PC-9 (cell line): Measurements from ENCODE around the gene LCN6. TPM values are rescaled to one million over a fixed set of nuclear protein-coding genes. Genes with fewer than 3 reads are reported as not detected.
"Not testable (repeated sequence)": the region's sequence is repeated elsewhere in the genome, so short reads cannot be mapped to it uniquely, and the experiment has no call there.

Source experiments
- BruUV-seq: library from RNA; stranded (reverse); fragments of 400-500 nt; replicated peaks from 2 replicates; lab custom pipeline; 2021; lab: Mats Ljungman, UMichigan
- CTCF ChIA-PET: fragments of 300-600 bp; sonication (Branson Sonifier 250); formaldehyde crosslinking; loops from one replicate; lab custom pipeline; 2022; ENCODE audit warnings: antibody characterized with exemption; lab: Charles Lee
- POLR2A ChIA-PET: fragments of 300-600 bp; sonication (Branson Sonifier 250); formaldehyde crosslinking; loops from one replicate; lab custom pipeline; 2022; ENCODE audit warnings: antibody characterized with exemption; ENCODE audit not compliant: unreplicated experiment; lab: Charles Lee
- DNase-seq, 2 experiments: peaks; one replicate each; pipeline versions ENCODE4 v3.0.0 to v3.0.0-alpha.2; 2015 to 2022; ENCODE audit warnings: mixed read lengths in 1 of 2
- H2AFZ ChIP-seq: fragments of 200-600 bp; sonication (generic); 2 replicates; pipeline ENCODE4 v1.8.1; 2017; ENCODE audit warnings: antibody characterized with exemption
- H3F3A ChIP-seq: fragments of 200-600 bp; sonication (generic); 2 replicates; pipeline ENCODE4 v1.8.1; 2017; ENCODE audit warnings: antibody characterized with exemption, mild to moderate bottlenecking, low read depth; ENCODE audit not compliant: insufficient read depth
- H3K27ac ChIP-seq: fragments of 200-600 bp; sonication (generic); 2 replicates; pipeline ENCODE4 v1.6.1; 2016; ENCODE audit warnings: mixed run types
- H3K27me3 ChIP-seq: fragments of 200-600 bp; sonication (generic); 2 replicates; pipeline ENCODE4 v1.6.1; 2016; ENCODE audit warnings: low read depth, mixed run types; ENCODE audit not compliant: insufficient read depth
- H3K36me3 ChIP-seq: fragments of 200-600 bp; sonication (generic); 2 replicates; pipeline ENCODE4 v1.6.1; 2016; ENCODE audit warnings: low read depth, mixed run types
- H3K4me1 ChIP-seq: fragments of 200-600 bp; sonication (generic); replicated peaks from 2 replicates; pipeline ENCODE4 v1.6.1; 2016; ENCODE audit warnings: mixed run types; ENCODE audit not compliant: insufficient read depth
- H3K4me2 ChIP-seq: fragments of 200-600 bp; sonication (generic); 2 replicates; pipeline ENCODE4 v1.6.1; 2017; ENCODE audit warnings: mixed run types
- H3K4me3 ChIP-seq: fragments of 200-600 bp; sonication (generic); 2 replicates; pipeline ENCODE4 v1.6.1; 2016; ENCODE audit warnings: mixed run types
- H3K79me2 ChIP-seq: fragments of 200-600 bp; sonication (generic); 2 replicates; pipeline ENCODE4 v1.6.1; 2017; ENCODE audit warnings: low read depth, mixed run types
- H3K9me2 ChIP-seq: fragments of 200-600 bp; sonication (generic); 2 replicates; pipeline ENCODE4 v1.8.1; 2017; ENCODE audit warnings: mild to moderate bottlenecking; ENCODE audit not compliant: insufficient read depth
- H3K9me3 ChIP-seq: fragments of 200-600 bp; sonication (generic); 2 replicates; pipeline ENCODE4 v1.8.1; 2016; ENCODE audit warnings: low read depth; ENCODE audit not compliant: insufficient read depth
- H4K20me1 ChIP-seq: fragments of 200-600 bp; sonication (generic); 2 replicates; pipeline ENCODE4 v1.8.1; 2017; ENCODE audit not compliant: insufficient read depth
- EZH2 ChIP-seq: fragments of 200-600 bp; sonication (generic); IDR thresholded peaks from 2 replicates; pipeline ENCODE4 v1.8.0; 2017; ENCODE audit warnings: antibody characterized with exemption, low read depth
- intact Hi-C: fragments of 100-400 bp; cut with micrococcal nuclease; formaldehyde crosslinking; loops from one replicate; pipeline ENCODE4 v1.10.0; 2022; ENCODE audit not compliant: unreplicated experiment
- total RNA-seq: library from RNA; stranded (reverse); gene quantifications from 2 replicates; pipeline ENCODE4 v1.2.3, GENCODE V29; 2021
- TF ChIP-seq, protein P1 (sequence below): fragments of 200-600 bp; sonication (generic); conservative IDR thresholded peaks from 2 replicates; pipeline ENCODE4 v1.6.1; 2017; ENCODE audit warnings: mixed run types, antibody characterized with exemption, mild to moderate bottlenecking, moderate library complexity

Gene LCN6
- total RNA-seq, 1 experiment from 2014 or later, result not detected

DNA sequence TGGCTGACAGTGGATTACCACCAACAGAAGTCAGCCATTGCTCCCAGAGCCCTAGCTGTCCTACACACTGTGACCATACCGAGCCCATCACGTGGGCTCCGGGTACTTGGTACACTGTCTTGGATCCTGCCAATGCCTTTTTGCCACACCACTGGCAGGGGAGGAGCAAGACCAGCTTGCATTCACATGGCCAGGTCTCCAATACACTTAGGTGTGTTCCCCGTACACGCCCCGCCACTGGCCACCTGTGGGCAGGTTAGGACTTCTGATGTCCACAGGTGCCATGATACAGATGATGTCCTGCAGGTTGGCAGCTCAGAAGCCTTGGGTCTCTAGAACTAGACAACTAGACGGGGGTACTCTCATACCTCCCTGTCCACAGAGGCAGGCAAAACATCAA is 41.3 kb downstream of the LCN6 start:
- ChIA-PET CTCF (no interaction called here), POLR2A (interaction anchor here (0.6 to 0.7 kb wide), 2 partner anchors 12 to 18 kb away, joined by 3 to 12 read pairs; no protein-coding TSS in a partner anchor)
- Histone ChIP-seq H3K27ac (no peak overlapping the region), H2AFZ (no peak overlapping the region), H3K9me3 (no peaks in the 10 kb centered on the region), H3K4me2 (no peak overlapping the region), H3F3A (peaks cover 18% of the 10 kb centered on the region), H4K20me1 (no peaks in the 10 kb centered on the region), H3K27me3 (no peaks in the 10 kb centered on the region), H3K4me1 (no peaks in the 10 kb centered on the region), H3K4me3 (no peak overlapping the region), H3K79me2 (no peaks in the 10 kb centered on the region), H3K36me3 (no peaks in the 10 kb centered on the region), H3K9me2 (no peaks in the 10 kb centered on the region)
- TF ChIP-seq, protein P1, sequence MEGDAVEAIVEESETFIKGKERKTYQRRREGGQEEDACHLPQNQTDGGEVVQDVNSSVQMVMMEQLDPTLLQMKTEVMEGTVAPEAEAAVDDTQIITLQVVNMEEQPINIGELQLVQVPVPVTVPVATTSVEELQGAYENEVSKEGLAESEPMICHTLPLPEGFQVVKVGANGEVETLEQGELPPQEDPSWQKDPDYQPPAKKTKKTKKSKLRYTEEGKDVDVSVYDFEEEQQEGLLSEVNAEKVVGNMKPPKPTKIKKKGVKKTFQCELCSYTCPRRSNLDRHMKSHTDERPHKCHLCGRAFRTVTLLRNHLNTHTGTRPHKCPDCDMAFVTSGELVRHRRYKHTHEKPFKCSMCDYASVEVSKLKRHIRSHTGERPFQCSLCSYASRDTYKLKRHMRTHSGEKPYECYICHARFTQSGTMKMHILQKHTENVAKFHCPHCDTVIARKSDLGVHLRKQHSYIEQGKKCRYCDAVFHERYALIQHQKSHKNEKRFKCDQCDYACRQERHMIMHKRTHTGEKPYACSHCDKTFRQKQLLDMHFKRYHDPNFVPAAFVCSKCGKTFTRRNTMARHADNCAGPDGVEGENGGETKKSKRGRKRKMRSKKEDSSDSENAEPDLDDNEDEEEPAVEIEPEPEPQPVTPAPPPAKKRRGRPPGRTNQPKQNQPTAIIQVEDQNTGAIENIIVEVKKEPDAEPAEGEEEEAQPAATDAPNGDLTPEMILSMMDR, result no peak
- no peak for TF ChIP-seq EZH2
- no peak for DNase-seq
- no TSS peak for BruUV-seq
- intact Hi-C loops, result no loop called here

DNA sequence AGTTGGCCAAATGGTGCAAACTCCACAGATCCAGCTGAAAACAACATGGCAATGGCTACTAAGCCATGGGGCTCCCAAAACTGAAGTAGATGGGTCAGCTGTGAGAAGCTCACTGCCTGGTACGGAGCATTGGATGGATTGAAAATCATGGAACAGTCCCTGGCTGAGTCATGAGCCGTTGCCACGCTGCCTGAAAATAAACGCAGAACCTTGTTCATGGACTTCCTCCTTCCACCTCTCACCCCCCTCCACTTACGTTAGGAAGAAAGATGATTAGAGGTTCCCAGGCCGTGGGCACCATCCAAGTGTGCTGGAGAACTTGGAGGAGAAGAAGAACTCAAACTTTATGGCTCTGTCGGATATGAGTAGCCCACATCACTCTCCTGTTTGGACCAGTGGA is 42.8 kb downstream of the LCN6 start:
- H3K4me1 ChIP-seq, result no peaks in the 10 kb centered on the region
- POLR2A ChIA-PET, result no interaction called here

DNA sequence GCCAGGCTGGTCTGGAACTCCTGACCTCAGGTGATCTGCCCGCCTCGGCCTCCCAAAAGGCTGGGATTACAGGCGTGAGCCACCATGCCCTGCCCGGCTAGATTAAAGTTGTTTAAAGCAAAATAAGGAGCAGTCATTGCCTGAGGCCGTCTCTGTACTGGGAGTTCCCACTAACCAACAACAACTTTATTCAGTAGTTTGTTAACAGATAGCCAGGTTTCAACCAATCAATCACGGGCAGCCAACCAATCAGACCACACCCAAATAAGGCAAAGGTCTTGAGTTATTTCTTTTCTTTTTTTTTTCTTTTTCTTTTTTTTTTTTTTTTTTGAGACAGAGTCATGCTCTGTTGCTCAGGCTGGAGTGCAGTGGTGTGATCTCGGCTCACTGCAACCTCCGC is 43.6 kb downstream of the LCN6 start:
- H3K79me2 ChIP-seq, H3K4me2 ChIP-seq, H3K27ac ChIP-seq, BruUV-seq, CTCF ChIA-PET, POLR2A ChIA-PET, H3K27me3 ChIP-seq, H3K36me3 ChIP-seq, H3K9me3 ChIP-seq, H3K9me2 ChIP-seq, H3F3A ChIP-seq, H2AFZ ChIP-seq, H4K20me1 ChIP-seq, H3K4me1 ChIP-seq, H3K4me3 ChIP-seq, intact Hi-C loops: not testable (repeated sequence)
- DNase-seq, result peak in 1 of 2 experiments; percentile 75

More for the DNA sequence above, 42.8 kb downstream of the LCN6 start:
- no peak for DNase-seq
- H3K79me2 ChIP-seq, result no peaks in the 10 kb centered on the region
- intact Hi-C loops, result no loop called here
- no peaks in the 10 kb centered on the region for H3K36me3 ChIP-seq
- no peaks in the 10 kb centered on the region for H4K20me1 ChIP-seq
- no peak overlapping the region for H3K4me2 ChIP-seq
- H3F3A ChIP-seq, result peaks cover 4% of the 10 kb centered on the region; the same call in 1 of the 2 replicates
- CTCF ChIA-PET, result no interaction called here
- no peak overlapping the region for H3K4me3 ChIP-seq
- no peak overlapping the region for H3K27ac ChIP-seq
- no TSS peak for BruUV-seq
- H3K9me3 ChIP-seq, result no peaks in the 10 kb centered on the region
- TF ChIP-seq, protein P1, result no peak
- no peak for TF ChIP-seq EZH2
- H3K9me2 ChIP-seq, result no peaks in the 10 kb centered on the region
- H2AFZ ChIP-seq, result no peak overlapping the region
- no peaks in the 10 kb centered on the region for H3K27me3 ChIP-seq
